GM13976 (cell line): ENCODE results near the gene TSHZ2.

Experiments
- DNase-seq: peaks from one replicate; pipeline ENCODE4 v3.0.0; 2012; ENCODE audit warnings: low spot score
- in situ Hi-C: fragments of 300-500 bp; cut with MboI; formaldehyde crosslinking; loops from one replicate; pipeline ENCODE4 v1.12.0; 2022; ENCODE audit warnings: low sequenced_read_pairs, mixed read lengths, inconsistent platforms; ENCODE audit not compliant: unreplicated experiment
- TF ChIP-seq, protein P1 (sequence below): IDR thresholded peaks from 2 replicates; pipeline ENCODE4 v1.5.1; 2012; ENCODE audit warnings: borderline replicate concordance, mild to moderate bottlenecking; ENCODE audit not compliant: insufficient read depth; ENCODE audit errors: extremely low read depth, missing control alignments, control extremely low read depth

The TSHZ2 gene

DNA sequence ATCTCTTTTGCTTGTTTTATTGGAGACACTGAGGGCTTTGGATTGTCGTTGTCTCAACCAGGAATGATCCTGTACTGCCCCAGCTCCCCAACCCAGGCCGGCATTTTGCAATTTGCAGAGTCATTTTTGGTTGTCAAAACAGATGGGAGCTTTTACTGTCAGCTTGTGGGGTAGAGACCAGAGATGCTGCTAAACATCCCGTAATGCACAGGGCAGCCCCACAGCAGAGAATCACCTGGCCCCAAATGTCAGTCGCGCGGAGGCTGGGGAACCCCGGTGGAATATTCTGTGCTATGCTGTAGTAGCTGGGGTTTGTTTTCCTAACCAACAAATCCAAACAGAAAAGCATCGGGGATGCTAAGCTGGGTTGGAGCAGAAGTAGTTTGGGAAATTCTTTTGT lies 99.7 kb downstream of the TSHZ2 start:
- TF ChIP-seq, protein P1, sequence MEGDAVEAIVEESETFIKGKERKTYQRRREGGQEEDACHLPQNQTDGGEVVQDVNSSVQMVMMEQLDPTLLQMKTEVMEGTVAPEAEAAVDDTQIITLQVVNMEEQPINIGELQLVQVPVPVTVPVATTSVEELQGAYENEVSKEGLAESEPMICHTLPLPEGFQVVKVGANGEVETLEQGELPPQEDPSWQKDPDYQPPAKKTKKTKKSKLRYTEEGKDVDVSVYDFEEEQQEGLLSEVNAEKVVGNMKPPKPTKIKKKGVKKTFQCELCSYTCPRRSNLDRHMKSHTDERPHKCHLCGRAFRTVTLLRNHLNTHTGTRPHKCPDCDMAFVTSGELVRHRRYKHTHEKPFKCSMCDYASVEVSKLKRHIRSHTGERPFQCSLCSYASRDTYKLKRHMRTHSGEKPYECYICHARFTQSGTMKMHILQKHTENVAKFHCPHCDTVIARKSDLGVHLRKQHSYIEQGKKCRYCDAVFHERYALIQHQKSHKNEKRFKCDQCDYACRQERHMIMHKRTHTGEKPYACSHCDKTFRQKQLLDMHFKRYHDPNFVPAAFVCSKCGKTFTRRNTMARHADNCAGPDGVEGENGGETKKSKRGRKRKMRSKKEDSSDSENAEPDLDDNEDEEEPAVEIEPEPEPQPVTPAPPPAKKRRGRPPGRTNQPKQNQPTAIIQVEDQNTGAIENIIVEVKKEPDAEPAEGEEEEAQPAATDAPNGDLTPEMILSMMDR, result no peak
- in situ Hi-C loops, result no loop called here
- no peak for DNase-seq

DNA sequence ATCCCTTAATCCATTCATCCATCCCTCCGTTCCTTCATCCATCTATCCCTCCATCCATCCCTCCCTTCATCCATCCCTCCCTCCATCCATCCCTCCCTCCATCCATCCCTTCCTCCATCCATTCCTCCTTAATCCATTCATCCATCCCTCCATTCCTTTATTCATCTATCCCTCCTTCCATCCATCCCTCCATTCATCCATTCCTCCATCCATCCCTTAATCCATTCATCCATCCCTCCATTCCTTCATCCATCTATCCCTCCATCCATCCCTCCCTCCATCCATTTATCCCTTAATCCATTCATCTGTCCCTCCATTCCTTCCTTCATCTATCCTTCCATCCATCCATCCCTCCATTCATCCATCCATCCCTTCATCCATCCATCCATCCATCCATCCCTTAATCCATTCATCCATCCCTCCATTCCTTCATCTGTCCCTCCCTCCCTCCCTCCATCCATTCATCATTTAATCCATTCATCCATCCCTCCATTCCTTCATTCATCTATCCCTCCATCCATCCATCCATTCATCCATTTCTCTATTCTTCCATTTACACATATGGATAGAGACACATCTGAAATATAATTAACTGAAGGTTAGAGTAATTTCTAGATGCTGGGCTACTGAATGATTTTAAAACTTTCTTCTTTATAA lies 100.9 kb downstream of the TSHZ2 start:
- DNase-seq, result no peak
- in situ Hi-C loops, result no loop called here
- TF ChIP-seq, protein P1, result no peak

DNA sequence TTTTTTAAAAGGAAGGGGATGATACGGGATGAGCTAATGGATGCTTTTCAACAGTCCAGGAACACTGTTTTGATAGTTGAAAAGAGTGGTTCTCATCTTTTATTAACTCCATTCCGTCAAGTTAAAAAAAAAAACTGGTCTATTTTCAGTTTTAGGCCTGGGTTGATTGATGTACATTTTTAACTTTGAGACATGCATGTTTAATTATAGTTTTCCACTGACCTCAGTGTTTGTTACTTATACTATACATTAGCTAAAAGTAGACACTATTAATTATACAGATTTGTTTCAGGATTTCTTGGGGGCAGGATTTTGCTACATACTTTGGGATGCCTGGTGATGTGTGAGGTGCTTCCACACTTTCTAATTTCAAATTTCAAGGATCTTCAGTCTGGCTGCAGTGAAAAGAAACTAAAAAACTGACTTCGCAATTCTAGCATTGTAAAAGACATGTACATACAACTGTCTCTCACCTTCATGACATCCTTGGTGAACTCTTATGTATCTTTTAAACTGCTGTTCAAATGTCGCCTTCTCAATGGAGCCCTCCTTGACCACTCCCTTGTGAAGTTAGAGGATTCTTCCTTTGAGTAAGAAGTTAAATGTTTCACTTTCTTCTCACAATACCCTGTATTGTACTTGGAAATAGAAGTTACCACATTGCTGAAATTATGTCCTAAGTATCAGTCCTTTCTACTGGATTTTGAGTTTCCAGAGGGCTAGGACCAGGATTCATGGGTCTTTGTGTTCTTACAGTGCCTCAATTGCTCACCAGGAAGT lies 101.7 kb downstream of the TSHZ2 start:
- no peak for DNase-seq
- TF ChIP-seq, protein P1, result no peak
- in situ Hi-C loops, result no loop called here

DNA sequence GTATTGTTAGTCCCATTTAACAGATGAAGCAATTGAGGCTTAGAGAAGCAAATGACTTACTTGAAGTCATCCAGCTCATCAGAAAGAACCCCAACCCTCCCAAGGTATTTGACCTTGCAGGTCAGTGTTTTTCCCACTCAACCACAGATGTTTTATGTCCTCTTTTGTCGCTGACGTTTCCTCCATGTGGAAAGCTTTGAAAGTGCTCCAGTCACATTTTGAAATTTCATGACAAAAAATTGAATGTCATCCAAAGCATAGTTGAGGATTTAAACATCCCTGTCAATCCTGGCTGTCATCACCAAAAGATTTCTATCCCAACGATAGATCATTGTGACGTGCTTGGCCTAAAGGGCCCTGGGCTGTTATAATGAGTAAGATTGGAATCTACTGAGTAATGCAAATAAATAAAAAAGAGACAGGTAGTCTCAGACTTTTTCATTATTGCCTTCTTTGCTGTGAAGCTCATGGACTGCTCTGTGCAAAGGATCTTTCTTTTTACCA lies 102.7 kb downstream of the TSHZ2 start:
- in situ Hi-C loops, result no loop called here
- TF ChIP-seq, protein P1, result no peak
- no peak for DNase-seq

DNA sequence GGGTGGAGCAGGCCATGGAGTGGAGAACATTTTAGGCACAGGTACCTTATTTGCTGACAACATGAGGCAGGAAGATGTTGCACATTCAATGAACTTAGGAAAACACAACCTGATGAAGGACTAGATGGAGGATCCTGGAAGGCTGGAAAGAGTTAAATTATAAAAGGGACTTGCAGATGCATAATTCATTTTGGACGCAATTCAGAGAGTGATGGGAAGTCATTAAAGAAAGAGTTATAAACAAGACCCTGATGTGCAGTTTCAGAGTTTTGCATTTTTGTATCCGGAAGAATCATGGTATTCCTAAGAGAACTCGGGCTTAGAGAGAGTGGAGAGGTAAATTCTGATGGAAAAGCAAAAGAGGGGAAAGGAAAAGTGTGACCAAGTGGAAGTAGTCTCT lies 104.5 kb downstream of the TSHZ2 start:
- TF ChIP-seq, protein P1, result no peak
- in situ Hi-C loops, result no loop called here
- DNase-seq, result no peak

DNA sequence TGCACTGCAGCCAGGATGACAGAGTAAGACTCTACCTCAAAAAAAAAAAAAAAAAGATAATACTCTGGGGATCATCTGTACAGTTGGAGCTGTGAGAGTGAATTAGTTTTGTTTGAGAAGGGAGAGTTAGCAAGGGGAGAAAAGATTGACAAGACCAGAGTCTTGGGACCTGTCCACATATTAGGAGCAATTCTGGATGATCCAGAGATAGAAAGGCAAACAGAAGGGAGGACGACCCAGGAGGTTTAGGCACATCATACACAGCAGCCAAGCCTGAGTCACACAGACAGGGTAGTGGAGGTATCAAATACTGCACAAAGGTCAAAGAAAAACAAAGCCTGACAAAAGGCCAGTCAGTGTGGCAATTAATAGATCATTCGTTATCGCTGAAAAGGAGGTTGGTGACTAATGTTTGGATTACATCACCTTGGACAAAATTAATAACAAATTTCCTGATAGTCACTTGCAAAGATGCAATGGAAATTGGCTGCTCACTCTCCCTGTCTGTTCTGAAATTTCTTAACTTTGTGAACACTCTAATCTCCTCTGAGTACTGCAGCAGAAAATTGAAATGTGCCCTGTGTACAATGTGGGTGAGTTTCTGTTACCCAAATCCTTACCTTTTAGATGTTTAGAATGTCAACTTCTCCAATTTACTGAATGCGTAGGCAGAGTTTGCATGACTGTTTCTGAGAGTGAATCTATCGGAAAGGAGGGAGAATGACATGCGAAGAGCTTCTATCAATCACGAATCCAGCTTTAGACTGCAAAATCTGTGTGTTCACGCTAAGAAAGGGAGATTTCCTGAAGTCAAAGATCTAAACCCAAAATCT lies 105.4 kb downstream of the TSHZ2 start:
- in situ Hi-C loops, result no loop called here
- no peak for DNase-seq
- TF ChIP-seq, protein P1, result no peak
